ENCODE results near the gene HBD.
"Not testable (repeated sequence)": the region's sequence is repeated elsewhere in the genome, so short reads cannot be mapped to it uniquely, and the experiment has no call there.

HBD gene

DNA sequence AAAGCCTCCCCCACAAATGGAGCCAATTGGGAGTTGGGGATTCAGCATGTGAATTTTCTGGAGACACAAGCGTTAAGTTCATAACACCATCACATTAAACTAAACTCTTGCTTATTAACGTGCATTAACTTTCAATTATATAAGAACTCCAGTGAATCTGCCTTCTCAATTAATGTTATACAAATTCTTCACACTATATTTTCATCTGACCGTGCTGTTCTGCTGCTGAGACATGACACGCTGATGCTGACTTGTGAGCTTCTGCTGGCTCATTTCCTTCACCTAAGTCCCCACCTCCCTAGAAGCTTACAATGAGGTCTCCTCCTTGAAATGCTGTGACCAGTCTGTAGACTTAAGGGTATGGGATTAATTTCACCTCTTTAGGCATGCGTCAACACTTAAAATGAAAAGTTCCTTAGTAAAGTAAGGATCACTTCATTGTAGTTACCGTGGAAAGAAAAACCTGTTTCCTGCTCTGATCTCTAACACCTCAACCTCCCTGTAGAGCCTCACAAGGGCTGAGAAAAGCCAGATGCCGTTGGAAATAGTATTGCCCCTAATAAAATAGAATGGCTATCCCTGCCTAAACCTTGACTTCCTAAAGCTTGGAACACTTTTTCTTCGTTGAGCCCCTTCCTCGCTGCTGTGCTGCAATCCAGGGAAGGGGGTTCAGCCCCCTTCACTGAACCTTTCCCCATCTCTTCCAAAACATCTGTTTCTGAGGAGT is 18.1 kb upstream of the HBD start:
- DNase-seq, result no peak

DNA sequence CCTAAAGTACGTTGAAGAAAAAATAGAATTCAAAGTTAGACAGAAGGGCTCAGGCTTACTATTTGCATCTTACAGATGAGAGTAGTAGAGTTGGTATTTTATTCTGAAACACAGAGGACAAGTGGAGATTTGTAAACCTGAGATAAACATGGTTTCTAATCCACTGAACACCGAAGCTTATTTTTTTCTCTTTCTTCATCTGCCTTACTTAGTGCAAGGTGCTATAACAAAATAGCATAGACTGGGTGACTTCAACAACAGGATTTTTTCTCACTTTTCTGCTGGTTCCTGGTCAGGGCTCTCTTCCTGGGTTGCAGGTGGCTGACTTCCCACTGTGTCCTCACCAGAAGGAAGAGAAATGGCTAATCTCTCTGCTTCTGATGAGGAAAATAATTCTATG is 17.5 kb upstream of the HBD start:
- DNase-seq, result no peak

DNA sequence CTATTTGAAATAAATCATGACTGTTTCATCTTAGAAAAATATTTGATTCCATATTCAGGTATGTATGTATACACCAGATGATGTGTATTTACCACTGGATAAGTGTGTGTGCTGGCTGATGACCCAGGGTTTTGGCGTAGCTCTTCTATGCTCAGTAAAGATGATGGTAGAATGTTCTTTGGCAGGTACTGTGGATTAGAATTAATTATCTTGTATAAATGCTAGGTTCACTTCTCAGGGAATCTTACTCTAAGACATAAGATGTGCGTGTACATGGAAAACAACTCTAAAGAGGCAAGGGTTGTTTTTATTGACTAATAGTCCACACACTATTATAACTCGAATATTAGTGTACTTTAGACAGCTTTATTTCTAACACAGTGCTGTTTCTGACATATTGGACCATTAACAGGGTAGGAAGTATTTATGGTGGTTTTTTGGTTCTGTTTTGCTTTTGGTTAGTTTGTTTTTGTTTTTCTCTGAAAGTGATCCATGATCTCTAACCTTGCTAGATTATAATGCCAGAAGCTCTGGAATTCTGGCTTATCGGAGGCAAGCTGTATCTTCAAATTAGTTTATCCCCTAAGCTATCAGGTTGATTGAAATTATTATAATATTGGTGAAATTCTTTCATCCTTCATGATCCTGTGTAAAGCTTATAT is 16.4 kb upstream of the HBD start:
- DNase-seq, result no peak

DNA sequence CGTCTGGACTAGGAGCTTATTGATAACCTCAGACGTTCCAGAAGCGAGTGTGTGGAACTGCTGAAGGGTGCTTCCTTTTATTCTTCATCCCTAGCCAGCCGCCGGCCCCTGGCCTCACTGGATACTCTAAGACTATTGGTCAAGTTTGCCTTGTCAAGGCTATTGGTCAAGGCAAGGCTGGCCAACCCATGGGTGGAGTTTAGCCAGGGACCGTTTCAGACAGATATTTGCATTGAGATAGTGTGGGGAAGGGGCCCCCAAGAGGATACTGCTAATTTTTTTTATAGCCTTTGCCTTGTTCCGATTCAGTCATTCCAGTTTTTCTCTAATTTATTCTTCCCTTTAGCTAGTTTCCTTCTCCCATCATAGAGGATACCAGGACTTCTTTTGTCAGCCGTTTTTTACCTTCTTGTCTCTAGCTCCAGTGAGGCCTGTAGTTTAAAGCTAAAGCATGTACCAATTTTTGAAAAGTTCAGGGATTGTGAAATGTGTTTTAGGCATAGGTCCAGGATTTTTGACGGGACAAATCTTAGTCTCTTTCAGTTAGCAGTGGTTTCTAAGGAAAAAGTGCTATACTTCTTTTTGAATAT is 15.6 kb upstream of the HBD start, which contains the start of gene HBG1:
Gene HBG1, minus strand, starts transcription at position 51 of the 590 bp plus-strand sequence. CDS start 53 bp downstream, outside the sequence.
- DNase-seq, result not testable (repeated sequence)

DNA sequence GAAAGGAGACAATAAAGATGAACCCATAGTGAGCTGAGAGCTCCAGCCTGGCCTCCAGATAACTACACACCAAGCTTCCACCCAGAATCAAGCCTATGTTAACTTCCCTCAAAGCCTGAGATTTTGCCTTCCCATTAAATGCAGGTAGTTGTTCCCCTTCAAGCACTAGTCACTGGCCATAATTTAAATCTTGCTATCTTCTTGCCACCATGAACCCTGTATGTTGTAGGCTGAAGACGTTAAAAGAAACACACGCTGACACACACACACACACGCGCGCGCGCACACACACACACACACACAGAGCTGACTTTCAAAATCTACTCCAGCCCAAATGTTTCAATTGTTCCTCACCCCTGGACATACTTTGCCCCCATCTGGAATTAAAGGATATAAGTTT is 14.2 kb upstream of the HBD start:
- DNase-seq, result not testable (repeated sequence)

DNA sequence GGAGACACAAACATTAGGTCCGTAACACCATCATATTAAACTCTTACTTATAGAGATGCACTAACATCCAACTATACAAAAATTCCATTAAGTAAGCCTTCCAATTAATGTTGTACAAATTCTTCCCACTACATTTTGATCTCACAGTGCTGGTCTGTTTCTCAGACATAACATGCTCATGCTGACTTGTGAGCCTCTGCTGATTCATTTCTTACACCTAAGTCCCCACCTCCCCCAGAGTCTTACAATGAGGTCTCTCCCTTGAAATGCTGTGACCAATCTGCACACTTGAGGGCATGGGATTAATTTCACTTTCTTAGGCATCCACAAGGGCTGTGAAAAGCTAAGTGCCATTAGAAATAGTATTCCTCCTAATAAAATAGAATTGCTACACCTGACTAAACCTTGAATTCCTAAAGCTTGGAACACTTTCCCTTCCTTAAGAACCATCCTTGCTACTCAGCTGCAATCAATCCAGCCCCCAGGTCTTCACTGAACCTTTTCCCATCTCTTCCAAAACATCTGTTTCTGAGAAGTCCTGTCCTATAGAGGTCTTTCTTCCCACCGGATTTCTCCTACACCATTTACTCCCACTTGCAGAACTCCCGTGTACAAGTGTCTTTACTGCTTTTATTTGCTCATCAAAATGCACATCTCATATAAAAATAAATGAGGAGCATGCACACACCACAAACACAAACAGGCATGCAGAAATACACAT is 13.3 kb upstream of the HBD start:
- no peak for DNase-seq

DNA sequence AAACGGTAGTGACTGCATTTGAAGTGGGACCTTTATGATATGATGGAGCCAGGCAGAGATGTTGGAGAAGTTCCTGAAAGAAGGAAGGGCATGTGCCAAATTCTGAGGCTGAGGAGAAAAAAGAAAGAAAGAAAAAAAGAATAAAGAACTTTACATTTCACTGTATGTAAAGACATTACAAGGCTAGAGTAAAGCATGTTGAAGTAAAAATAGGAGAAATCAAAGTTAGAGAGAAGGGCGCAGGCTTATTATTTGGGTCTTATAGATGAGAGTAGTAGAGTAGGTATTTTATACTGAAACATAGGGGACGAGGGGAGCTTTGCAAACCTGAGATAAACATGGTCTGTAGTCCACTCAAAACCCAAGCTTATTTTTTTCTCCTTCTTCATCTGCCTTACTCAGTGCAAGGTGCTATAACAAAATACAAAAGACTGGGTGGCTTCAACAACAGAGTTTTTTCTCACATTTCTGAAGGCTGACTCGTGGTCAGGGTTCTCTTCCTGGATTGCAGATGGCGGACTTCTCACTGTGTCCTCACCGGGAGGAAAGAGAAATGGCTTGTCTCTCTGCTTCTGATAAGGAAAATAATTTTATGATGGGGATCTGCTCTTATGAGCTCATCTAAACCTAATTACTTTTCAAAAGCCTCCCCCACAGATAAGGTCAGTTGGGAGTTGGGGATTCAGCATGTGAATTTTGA is 12.6 kb upstream of the HBD start:
- no peak for DNase-seq

DNA sequence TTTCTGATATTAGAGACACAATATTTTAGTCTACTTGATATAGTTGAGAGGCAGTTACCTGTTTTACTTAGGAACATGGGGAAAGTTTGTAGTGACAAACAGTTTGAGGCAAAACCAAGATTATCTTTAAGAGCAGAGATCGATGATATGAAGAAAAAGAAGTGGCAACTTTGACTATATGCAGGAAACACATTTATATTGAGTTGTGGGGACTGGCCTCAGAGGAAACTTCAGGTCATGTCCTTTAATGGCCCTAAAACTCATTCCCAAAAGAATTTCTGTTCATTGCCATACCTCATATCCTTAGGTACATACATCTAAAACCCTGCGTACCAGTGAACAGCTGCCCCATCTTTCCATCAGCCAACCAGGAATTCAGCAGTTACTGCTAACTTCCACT is 10.9 kb upstream of the HBD start:
- DNase-seq, result no peak

DNA sequence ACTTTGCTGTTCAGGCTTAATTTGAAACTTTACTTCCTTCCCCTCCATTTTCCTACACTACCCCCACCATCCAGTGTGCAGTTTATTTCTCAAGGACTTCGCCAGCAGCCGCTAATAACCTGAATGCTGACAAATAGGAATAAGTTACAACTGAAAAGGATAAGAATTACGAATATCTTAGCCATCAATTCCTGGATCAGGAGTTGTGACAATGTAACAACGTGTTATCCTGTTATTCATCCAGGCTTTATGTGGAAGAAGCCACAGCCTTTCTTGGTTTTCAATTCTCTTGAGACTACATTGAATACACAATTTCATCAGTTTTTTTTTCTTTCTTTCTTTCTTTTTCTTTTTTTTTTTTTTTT is 9.5 kb upstream of the HBD start:
- DNase-seq, result no peak

DNA sequence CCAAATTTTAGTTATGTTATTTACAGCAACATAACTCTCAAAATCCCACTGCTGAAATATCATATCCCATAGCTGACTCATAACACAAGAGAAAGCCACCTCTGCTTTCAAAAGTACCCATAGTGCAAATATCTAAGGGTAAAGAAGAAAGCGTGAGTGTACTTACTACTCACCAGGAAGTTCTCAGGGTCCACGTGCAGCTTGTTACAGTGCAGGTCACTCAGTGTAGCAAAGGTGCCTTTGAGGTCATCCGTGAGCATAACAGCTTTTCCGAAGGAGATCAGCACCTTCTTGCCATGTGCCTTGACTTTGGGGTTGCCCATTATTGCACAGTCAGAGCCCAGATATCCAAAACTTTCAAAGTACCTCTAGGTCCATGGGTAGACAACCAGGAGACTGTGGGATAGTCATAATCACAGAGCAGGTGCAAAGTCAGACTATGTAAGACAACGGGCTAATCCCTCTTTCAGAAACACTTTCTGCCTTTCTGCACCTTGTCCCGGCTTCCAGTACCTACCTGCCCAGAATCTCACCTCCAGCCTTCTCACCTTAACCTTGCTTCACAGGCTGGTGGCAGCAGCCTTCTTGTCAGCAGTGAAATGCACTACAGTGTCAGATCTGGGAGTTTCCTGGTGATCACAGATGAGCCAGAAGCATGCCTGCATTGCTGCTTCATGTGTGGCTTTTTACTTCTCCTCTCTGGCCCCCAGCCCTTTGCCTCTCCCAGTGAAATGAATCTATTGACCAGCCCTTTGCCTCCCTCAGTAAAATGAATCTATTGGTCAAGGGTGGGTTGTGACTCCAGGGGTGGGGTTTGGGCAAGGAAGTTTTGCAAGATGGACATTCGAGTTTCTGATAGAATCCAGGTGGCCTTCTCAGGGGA is 8.9 kb upstream of the HBD start:
- peak; percentile 30 for DNase-seq

DNA sequence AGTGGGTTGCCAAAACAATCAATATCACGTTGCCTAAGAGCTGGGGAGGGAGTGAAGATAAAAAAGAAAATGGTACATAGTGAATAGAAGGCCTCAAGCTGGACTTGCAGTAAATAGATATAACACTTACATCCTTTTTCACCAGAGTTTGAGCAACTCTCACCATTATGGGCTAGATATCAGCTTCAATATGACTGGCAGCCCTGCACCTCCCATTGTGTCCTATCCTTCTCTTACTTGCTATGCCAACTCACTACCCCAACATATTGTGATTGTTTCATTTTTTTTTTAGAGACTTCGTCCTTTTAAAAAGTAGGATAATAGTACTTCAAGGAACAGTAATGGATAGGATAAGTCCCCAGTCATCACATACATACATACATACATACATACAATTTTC is 7.9 kb upstream of the HBD start:
- DNase-seq, result no peak

DNA sequence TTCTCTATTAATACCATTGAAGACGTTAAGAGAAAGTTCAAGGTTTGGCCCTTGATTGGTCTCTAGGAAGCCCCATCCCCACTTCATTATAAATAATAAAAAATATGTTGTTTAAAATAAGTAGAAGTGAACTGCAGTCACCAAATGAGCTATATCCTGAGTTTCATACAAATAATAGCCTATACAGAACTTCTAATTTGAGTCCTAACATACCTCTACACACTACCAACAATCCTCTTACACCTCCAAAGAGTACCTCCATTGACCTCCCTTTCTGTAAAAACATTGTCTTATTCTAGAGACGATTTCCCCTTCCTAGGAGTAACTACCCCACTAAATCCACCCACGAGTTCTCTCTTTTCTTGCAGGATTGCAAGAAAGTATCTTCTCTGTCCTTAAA is 7.2 kb upstream of the HBD start:
- no peak for DNase-seq

DNA sequence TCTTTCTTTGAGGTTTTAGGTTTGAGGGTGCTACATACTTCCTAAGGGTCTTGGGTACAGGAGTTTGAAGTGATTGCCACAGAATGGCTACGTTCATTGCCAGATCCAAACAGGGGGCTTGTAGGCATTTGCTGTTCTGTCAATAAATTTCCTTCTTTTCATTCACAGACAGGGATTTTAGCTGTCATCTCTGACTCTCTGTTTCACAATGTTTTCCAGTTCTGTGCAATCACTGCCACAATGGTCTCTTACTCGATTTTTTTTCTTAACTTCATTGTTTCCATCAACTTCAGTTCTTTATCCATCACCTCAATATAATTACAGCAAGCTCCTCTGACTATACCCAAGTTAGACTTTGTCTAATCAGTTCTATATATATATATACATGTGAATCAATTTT is 6.2 kb upstream of the HBD start:
- no peak for DNase-seq

DNA sequence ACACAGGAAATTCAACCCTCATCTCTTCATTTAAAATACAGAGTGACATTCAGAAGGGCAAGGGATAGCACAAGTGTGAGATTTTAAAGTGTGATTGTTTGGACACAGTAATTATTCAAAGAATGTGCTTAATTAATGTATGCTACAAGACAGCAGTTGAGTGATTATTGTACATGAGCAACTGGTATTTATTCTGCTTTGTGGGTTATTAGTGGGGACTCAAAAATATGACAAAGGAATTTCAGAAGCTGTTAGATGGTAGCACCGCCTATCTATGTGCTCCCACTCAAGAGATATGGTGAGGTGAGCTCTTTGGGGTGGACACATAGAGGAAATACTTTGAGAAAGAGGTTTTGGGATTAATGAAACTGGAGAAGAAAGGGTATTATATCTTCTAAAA is 5.8 kb upstream of the HBD start:
- no peak for DNase-seq

DNA sequence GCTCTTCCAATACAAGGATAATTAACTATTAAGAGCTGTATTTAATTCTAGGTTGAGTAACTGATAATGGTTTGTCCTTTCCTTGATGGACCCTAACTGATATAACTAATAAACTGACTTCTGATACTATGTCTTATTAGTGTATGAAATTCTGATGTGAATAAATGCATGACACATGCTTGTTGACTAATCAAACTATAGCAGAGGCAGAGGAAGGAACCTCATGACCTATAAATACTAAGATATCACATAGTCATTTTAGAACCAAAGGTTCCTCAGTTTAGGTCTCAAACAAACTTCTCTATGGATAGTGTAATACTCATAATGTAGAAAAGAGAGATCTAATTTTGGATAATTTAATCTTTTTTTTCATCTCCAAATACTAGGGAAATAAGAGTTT is 4.8 kb upstream of the HBD start:
- no peak for DNase-seq

DNA sequence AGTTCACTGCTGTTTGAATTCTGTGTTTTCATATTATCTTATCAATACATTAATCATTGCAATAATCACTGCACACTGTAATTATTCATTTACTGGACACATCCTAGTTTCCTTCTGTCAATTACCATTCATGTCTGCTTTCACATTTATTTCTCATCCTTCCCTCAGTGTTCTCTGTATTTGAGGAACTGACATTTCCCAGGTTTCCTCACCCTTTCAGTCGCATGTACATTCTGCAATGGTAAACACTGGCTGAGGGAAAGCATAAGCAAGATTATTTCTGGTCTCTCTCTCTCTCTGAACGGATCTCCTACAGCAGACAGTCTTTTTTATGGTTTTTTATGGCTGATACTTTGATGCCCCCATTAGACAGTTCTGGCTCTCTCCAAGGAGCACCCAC is 4.2 kb upstream of the HBD start:
- no peak for DNase-seq

DNA sequence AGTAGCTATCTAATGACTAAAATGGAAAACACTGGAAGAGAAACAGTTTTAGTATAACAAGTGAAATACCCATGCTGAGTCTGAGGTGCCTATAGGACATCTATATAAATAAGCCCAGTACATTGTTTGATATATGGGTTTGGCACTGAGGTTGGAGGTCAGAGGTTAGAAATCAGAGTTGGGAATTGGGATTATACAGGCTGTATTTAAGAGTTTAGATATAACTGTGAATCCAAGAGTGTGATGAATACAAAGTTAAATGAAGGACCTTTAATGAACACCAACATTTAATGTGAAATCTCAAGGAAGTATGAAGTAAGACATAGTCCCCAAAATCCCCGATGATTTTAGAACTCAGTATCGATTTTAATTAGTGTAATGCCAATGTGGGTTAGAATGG is 3.1 kb upstream of the HBD start:
- DNase-seq, result no peak

DNA sequence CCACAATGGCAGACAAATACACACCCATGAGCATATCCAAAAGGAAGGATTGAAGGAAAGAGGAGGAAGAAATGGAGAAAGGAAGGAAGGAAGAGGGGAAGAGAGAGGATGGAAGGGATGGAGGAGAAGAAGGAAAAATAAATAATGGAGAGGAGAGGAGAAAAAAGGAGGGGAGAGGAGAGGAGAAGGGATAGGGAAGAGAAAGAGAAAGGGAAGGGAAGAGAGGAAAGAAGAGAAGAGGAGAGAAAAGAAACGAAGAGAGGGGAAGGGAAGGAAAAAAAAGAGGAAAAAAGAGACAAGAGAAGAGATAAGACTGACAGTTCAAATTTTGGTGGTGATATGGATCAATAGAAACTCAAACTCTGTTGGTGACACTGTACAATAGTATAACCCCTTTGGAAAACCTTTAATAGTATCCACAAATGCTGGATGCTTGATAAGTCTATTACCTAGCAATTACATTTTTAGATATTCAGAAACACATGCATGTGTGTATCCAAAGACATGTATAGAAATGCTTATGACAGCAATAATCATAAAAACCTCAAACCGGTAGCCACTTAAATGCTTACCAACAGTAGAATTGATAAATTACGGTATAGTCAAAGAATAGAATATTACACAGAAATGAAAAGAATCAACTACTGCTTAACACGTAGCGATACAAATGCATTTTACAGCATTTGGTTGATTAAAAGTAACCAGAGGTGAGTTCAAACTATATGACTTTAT is 1.2 kb upstream of the HBD start:
- DNase-seq, result no peak

DNA sequence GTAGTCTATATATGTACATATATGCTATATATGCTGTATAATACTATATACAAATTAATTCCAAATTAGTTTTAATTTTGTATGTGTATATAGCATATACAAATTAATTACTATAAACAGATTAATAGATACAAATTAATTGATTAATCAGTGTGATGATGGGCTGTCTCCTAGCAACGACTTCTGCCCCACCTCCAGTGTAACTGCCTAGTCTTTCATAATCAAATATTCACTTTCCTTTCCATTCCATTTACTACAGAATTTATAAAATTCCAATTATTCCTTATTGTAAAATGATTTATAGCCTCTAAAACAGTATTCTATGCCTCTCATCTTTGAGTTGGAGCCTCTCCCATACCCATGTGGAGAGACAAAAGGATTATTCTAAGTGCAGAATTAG is 976 bp downstream of the HBD start:
- no peak for DNase-seq

DNA sequence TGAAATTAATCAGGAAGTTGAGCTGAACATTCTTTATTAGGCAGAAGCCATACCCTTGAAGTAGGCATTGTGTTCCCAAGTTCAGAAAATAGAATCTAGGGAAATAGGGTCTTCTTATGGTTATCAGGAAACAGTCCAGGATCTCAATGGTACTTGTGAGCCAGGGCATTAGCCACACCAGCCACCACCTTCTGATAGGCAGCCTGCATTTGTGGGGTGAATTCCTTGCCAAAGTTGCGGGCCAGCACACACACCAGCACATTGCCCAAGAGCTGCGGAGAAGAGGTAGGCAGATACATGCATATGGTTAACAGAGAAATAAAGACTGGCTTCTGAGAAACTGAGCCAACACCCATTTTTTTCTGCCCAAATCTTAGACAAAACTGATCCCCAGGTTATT is 1.5 kb downstream of the HBD start:
- DNase-seq, result no peak

DNA sequence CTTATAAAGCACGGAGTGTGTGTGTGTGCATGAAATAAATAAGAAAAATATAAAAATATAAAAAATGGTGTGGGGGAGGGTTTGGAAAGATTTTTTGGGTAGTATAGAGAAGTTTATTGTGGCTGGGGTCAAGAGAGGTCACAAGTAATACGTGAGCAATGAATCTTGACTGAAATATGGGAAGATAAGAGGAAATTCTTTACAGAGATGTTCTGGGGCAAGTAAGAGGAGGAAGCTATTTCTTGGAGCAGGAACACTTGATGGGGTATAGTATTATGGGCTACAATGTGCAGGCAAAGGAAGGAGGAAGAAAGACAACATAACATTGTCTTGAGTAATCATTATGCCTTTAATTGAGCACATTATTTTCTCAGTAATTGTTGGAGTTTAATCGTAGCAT is 2.1 kb downstream of the HBD start:
- DNase-seq, result no peak

DNA sequence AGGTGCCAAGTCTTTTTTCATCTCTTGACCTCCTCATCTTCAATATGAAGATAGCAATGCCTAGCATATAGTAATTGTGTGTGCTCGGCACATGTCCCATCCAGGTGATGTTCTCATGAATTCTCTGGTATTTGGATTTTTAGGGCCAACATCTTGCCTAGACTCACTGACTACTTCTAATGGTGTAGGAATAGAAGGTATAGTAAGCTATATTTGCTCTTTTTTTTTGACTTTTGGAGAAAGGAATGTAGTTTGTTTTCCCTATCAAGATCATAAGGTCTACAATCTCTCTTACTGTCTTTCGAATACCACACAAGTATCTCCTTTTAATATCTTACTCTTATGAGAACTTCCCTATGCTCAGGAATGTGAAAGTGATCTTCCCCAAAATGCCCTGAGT is 3.2 kb downstream of the HBD start:
- no peak for DNase-seq
